MM.1S (cell line): ENCODE results near the gene RUVBL2.

Experiments used
- DNase-seq: peaks from one replicate; pipeline ENCODE4 v3.0.0-alpha.2; 2015
- H2AFZ ChIP-seq: fragments of 300-600 bp; sonication (generic); 2 replicates; pipeline ENCODE4 v1.6.0; 2016; ENCODE audit warnings: antibody characterized with exemption, low read length
- H3F3A ChIP-seq: fragments of 300-600 bp; sonication (generic); 2 replicates; pipeline ENCODE4 v1.6.1; 2016; ENCODE audit warnings: mild to moderate bottlenecking, antibody characterized with exemption, low read length, moderate library complexity, mixed read lengths; ENCODE audit not compliant: insufficient read depth
- H3K27ac ChIP-seq: fragments of 300-600 bp; sonication (generic); 2 replicates; pipeline ENCODE4 v1.5.1; 2016; ENCODE audit warnings: mild to moderate bottlenecking, low read length
- H3K27me3 ChIP-seq: fragments of 300-600 bp; sonication (generic); replicated peaks from 2 replicates; pipeline ENCODE4 v1.6.0; 2016; ENCODE audit warnings: low read length; ENCODE audit not compliant: insufficient read depth
- H3K36me3 ChIP-seq: fragments of 300-600 bp; sonication (generic); replicated peaks from 2 replicates; pipeline ENCODE4 v1.6.1; 2016; ENCODE audit warnings: mild to moderate bottlenecking, low read length, mixed read lengths; ENCODE audit not compliant: insufficient read depth
- H3K4me1 ChIP-seq: fragments of 300-600 bp; sonication (generic); 2 replicates; pipeline ENCODE4 v1.6.1; 2016; ENCODE audit warnings: low read length, mixed read lengths
- H3K4me2 ChIP-seq: fragments of 300-600 bp; sonication (generic); 2 replicates; pipeline ENCODE4 v1.6.0; 2016; ENCODE audit warnings: low read depth, low read length
- H3K4me3 ChIP-seq: fragments of 300-600 bp; sonication (generic); 2 replicates; pipeline ENCODE4 v1.5.1; 2016; ENCODE audit warnings: low read length, mixed read lengths
- H3K79me2 ChIP-seq: fragments of 300-600 bp; sonication (generic); 2 replicates; pipeline ENCODE4 v1.6.1; 2016; ENCODE audit warnings: mixed run types, low read length, mixed read lengths
- H3K9ac ChIP-seq: fragments of 300-600 bp; sonication (generic); 2 replicates; pipeline ENCODE4 v1.6.1; 2016; ENCODE audit warnings: low read length, mixed read lengths
- H3K9me2 ChIP-seq: fragments of 300-600 bp; sonication (generic); replicated peaks from 2 replicates; pipeline ENCODE4 v1.6.1; 2016; ENCODE audit warnings: mild to moderate bottlenecking, low read length, mixed read lengths; ENCODE audit not compliant: insufficient read depth
- H3K9me3 ChIP-seq: fragments of 300-600 bp; sonication (generic); replicated peaks from 2 replicates; pipeline ENCODE4 v1.6.1; 2016; ENCODE audit warnings: mild to moderate bottlenecking, low read length, mixed read lengths; ENCODE audit not compliant: insufficient read depth
- H4K20me1 ChIP-seq: fragments of 300-600 bp; sonication (generic); 2 replicates; pipeline ENCODE4 v1.6.1; 2016; ENCODE audit warnings: mild to moderate bottlenecking, low read length, moderate library complexity, mixed read lengths; ENCODE audit not compliant: insufficient read depth
- EZH2 ChIP-seq: fragments of 300-600 bp; sonication (generic); optimal IDR thresholded peaks from 2 replicates; pipeline ENCODE3; 2017; ENCODE audit warnings: low read depth, mild to moderate bottlenecking, antibody characterized with exemption, low read length, mixed read lengths
- EZH2phosphoT487 ChIP-seq: fragments of 300-600 bp; sonication (generic); IDR thresholded peaks from 2 replicates; pipeline ENCODE4 v1.6.1; 2018; ENCODE audit warnings: antibody characterized with exemption, low read length
- TF ChIP-seq, protein P1 (sequence below): fragments of 300-600 bp; sonication (generic); IDR thresholded peaks from 2 replicates; pipeline ENCODE4 v1.5.1; 2016; ENCODE audit warnings: antibody characterized with exemption, low read length, mixed read lengths

Gene RUVBL2

DNA sequence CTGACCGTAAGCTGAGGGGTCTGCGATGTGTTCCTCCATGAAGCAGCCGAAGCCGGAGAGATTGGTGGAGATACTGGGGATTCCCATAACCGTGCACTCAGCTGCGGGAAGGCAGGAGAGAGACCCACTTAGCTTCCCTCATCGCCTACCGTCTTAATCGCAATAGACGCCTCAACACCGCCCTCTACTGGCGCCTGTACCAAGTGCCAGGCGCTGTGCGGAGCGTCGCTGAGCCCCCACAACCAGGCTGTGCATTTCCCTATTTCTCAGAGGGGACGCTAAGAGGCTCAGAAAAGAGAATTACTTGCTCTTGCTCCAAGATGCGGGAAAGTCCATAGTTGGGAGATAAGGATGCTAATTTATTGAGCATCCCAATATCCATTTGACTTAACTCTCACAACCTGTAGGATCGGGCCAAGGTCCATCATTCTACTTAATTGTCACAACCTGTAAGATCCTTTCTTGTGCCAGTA lies 22.7 kb upstream of the RUVBL2 start:
- Histone ChIP-seq H3K27me3 (no peaks in the 10 kb centered on the region), H3K9me3 (no peaks in the 10 kb centered on the region), H3K9me2 (no peaks in the 10 kb centered on the region), H3K4me3 (no peak overlapping the region), H2AFZ (no peak overlapping the region), H3K27ac (no peak overlapping the region), H3K36me3 (no peaks in the 10 kb centered on the region), H3K4me2 (no peak overlapping the region), H3K9ac (no peak overlapping the region), H3K79me2 (peaks cover 9% of the 10 kb centered on the region), H3F3A (peaks cover 29% of the 10 kb centered on the region), H3K4me1 (peaks cover 20% of the 10 kb centered on the region), H4K20me1 (no peaks in the 10 kb centered on the region)
- TF ChIP-seq, protein P1, sequence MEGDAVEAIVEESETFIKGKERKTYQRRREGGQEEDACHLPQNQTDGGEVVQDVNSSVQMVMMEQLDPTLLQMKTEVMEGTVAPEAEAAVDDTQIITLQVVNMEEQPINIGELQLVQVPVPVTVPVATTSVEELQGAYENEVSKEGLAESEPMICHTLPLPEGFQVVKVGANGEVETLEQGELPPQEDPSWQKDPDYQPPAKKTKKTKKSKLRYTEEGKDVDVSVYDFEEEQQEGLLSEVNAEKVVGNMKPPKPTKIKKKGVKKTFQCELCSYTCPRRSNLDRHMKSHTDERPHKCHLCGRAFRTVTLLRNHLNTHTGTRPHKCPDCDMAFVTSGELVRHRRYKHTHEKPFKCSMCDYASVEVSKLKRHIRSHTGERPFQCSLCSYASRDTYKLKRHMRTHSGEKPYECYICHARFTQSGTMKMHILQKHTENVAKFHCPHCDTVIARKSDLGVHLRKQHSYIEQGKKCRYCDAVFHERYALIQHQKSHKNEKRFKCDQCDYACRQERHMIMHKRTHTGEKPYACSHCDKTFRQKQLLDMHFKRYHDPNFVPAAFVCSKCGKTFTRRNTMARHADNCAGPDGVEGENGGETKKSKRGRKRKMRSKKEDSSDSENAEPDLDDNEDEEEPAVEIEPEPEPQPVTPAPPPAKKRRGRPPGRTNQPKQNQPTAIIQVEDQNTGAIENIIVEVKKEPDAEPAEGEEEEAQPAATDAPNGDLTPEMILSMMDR: peak; percentile 93
- TF ChIP-seq EZH2: no peak
- no peak for TF ChIP-seq EZH2phosphoT487
- DNase-seq: peak; percentile 72

DNA sequence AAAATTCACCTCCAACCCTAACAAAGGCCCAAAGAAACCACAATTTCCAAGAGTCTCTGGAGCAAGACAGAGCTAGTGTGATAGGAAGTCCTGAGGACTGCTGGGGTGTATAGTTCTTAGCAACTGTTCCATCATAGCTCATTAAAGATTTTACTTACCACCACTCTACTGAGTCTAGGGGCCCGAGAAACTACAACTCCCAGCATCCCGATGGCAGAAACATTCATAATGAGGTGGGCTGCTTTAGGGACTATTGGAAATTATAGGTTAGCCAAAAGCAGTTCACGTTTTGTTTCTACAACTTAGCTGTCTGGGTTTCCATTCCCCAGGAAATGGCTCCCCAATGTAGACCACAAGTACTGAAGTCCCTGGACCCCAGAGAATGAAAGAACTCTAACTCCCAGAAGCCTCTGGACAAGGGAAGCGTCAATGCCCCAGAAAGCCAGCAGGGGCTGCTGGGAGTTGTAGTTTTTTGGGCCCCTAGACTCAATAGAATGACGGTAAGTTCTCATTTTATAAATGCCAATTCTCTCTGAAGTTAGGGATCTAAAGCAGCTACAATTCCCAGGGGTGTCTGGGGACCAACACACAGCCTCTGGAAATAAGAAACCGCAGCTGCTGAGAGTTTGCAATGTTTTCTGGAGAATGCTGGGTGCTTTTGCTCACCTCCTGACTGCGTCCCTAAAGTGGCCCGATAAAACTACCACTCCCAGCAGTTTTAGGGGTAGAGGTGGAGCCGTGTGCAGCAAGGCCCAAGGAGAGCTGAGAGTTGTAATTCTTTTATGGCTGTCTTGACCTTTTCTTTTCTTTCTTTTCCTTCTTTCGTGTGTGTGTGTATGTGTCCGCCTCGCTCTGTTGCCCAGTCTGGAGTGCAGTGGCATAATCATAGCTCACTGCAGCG lies 17.5 kb upstream of the RUVBL2 start:
- Histone ChIP-seq H3K4me3 (no peak overlapping the region), H3K27me3 (no peaks in the 10 kb centered on the region), H3F3A (peaks cover 23% of the 10 kb centered on the region), H3K79me2 (no peaks in the 10 kb centered on the region), H2AFZ (no peak overlapping the region), H4K20me1 (no peaks in the 10 kb centered on the region), H3K36me3 (no peaks in the 10 kb centered on the region), H3K9me3 (no peaks in the 10 kb centered on the region), H3K4me1 (peaks cover 10% of the 10 kb centered on the region), H3K27ac (no peak overlapping the region), H3K9me2 (no peaks in the 10 kb centered on the region), H3K4me2 (no peak overlapping the region), H3K9ac (no peak overlapping the region)
- TF ChIP-seq, protein P1: no peak
- TF ChIP-seq EZH2phosphoT487 (no peak), EZH2 (no peak)
- DNase-seq: no peak

DNA sequence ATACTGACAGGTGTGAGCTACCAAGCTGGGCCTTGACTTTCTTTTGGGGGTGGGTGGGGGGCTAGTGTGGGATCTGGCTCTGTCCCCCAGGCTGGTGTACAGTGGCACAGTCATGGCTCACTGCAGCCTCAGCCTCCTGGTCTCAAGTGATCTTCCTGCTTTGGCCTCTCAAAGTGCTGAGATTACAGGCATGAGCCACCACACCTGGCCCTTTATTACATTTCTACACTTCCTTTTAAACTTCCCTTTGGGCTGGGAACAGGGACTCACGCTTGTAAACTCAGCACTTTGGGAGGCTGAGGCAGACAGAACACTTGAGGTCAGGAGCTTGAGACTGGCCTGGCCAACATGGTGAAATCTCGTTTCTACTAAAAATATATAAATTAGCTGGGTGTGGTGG lies 16.6 kb upstream of the RUVBL2 start:
- Histone ChIP-seq H3K4me2 (no peak overlapping the region), H2AFZ (no peak overlapping the region), H3K9me2 (no peaks in the 10 kb centered on the region), H3K9ac (no peak overlapping the region), H4K20me1 (no peaks in the 10 kb centered on the region), H3K9me3 (no peaks in the 10 kb centered on the region), H3F3A (peaks cover 23% of the 10 kb centered on the region), H3K4me1 (peaks cover 10% of the 10 kb centered on the region), H3K27ac (0 out of 2 replicates have a peak overlapping the region, but pooled peaks have one; percentile 4), H3K4me3 (no peak overlapping the region), H3K36me3 (no peaks in the 10 kb centered on the region), H3K27me3 (no peaks in the 10 kb centered on the region), H3K79me2 (no peaks in the 10 kb centered on the region)
- TF ChIP-seq, protein P1: no peak
- TF ChIP-seq EZH2phosphoT487: no peak
- TF ChIP-seq EZH2: no peak
- DNase-seq: no peak
